CD14-positive monocyte (primary cell): ENCODE results near the gene ARSK. TPM values are rescaled to one million over a fixed set of nuclear protein-coding genes. Genes with fewer than 3 reads are reported as not detected.

Experiments
- DNase-seq, 3 donors: peaks; one replicate each; pipeline ENCODE4 v3.0.0-alpha.2; 2011 to 2022
- H2AFZ ChIP-seq: 2 replicates; pipeline ENCODE4 v1.6.0; 2012; ENCODE audit warnings: mild to moderate bottlenecking, low read depth, low read length, inconsistent platforms; ENCODE audit not compliant: insufficient read depth, poor library complexity, severe bottlenecking
- H3K27ac ChIP-seq, 2 donors: 1 replicate in 1 of 2; 2 replicates in 1 of 2; pipeline ENCODE4 v1.5.1; 2012 to 2013; ENCODE audit warnings: low read length in 2 of 2, control low read depth in 1 of 2, inconsistent platforms in 1 of 2, low read depth in 1 of 2, mild to moderate bottlenecking in 1 of 2
- H3K27me3 ChIP-seq, 2 donors: one replicate each; pipeline versions ENCODE4 v1.6.0 to v1.6.1; 2011 to 2013; ENCODE audit warnings: low read length in 2 of 2; ENCODE audit not compliant: control insufficient read depth in 2 of 2, insufficient read depth in 2 of 2
- H3K36me3 ChIP-seq, 2 donors: replicated peaks in 1 of 2; 1 replicate in 1 of 2; 2 replicates in 1 of 2; pipeline versions ENCODE4 v1.5.1 to v1.6.1; 2012 to 2013; ENCODE audit warnings: low read length in 2 of 2, control low read depth in 1 of 2, inconsistent platforms in 1 of 2, mild to moderate bottlenecking in 1 of 2; ENCODE audit not compliant: insufficient read depth in 2 of 2, control insufficient read depth in 1 of 2
- H3K4me1 ChIP-seq, 2 donors: 1 replicate in 1 of 2; 2 replicates in 1 of 2; pipeline versions ENCODE4 v1.5.1 to v1.6.1; 2012 to 2013; ENCODE audit warnings: low read length in 2 of 2, control low read depth in 1 of 2, inconsistent platforms in 1 of 2, mild to moderate bottlenecking in 1 of 2, moderate library complexity in 1 of 2; ENCODE audit not compliant: insufficient read depth in 2 of 2, control insufficient read depth in 1 of 2
- H3K4me2 ChIP-seq: replicated peaks from 2 replicates; pipeline ENCODE3; 2012; ENCODE audit warnings: low read length, moderate library complexity, mild to moderate bottlenecking; ENCODE audit not compliant: poor library complexity, severe bottlenecking; ENCODE audit errors: extremely low read depth
- H3K4me3 ChIP-seq, 3 experiments: fragments of 200-600 bp in 1 of 3; sonication (generic) in 1 of 3; replicated peaks in 1 of 3; 1 replicate in 2 of 3; 2 replicates in 1 of 3; pipeline ENCODE4 v1.5.1; 2011 to 2013; ENCODE audit warnings: low read length in 3 of 3, mild to moderate bottlenecking in 3 of 3, control low read depth in 2 of 3, low read depth in 2 of 3, inconsistent platforms in 1 of 3, moderate library complexity in 1 of 3
- H3K79me2 ChIP-seq: 2 replicates; pipeline ENCODE4 v1.6.0; 2012; ENCODE audit warnings: mild to moderate bottlenecking, control low read depth, inconsistent platforms, low read length, moderate library complexity; ENCODE audit not compliant: insufficient read depth
- H3K9ac ChIP-seq: 2 replicates; pipeline ENCODE4 v1.6.0; 2017; ENCODE audit warnings: low read length, mild to moderate bottlenecking; ENCODE audit not compliant: insufficient read depth, poor library complexity, severe bottlenecking
- H3K9me3 ChIP-seq, 2 donors: replicated peaks in 1 of 2; 1 replicate in 1 of 2; 2 replicates in 1 of 2; pipeline versions ENCODE4 v1.5.1 to v1.6.1; 2012 to 2013; ENCODE audit warnings: low read length in 2 of 2, control low read depth in 1 of 2; ENCODE audit not compliant: control insufficient read depth in 1 of 2, insufficient read depth in 1 of 2
- H4K20me1 ChIP-seq: 2 replicates; pipeline ENCODE4 v1.6.0; 2012; ENCODE audit warnings: mild to moderate bottlenecking, low read length, control low read depth, moderate library complexity; ENCODE audit not compliant: insufficient read depth
- H3K27ac Mint-ChIP-seq, 7 donors: one replicate each; pipeline ENCODE4 v1.8.0; 2020; ENCODE audit warnings: mild to moderate bottlenecking in 7 of 7, mixed read lengths in 7 of 7, moderate library complexity in 6 of 7, inconsistent platforms in 2 of 7
- H3K27me3 Mint-ChIP-seq, 3 donors: one replicate each; pipeline ENCODE4 v1.8.0; 2021 to 2022; ENCODE audit warnings: low read depth in 3 of 3, mild to moderate bottlenecking in 3 of 3, mixed read lengths in 3 of 3, moderate library complexity in 3 of 3, inconsistent platforms in 1 of 3
- H3K36me3 Mint-ChIP-seq, 2 donors: one replicate each; pipeline ENCODE4 v1.8.0; 2020; ENCODE audit warnings: mixed read lengths in 2 of 2, inconsistent platforms in 1 of 2, mild to moderate bottlenecking in 1 of 2
- H3K4me1 Mint-ChIP-seq: one replicate; pipeline ENCODE4 v1.8.0; 2020; ENCODE audit warnings: mild to moderate bottlenecking, mixed read lengths
- H3K4me3 Mint-ChIP-seq, 2 donors: one replicate each; pipeline ENCODE4 v1.8.0; 2020; ENCODE audit warnings: mild to moderate bottlenecking in 2 of 2, mixed read lengths in 2 of 2, moderate library complexity in 1 of 2
- H3K9me3 Mint-ChIP-seq, 7 donors: one replicate each; pipeline ENCODE4 v1.8.0; 2020 to 2022; ENCODE audit warnings: mixed read lengths in 7 of 7, mild to moderate bottlenecking in 6 of 7, moderate library complexity in 6 of 7, inconsistent platforms in 2 of 7
- WGBS: methylation state at CpG from one replicate; pipeline ENCODE4 v1.1.5; 2013; ENCODE audit warnings: missing lambda C conversion rate; ENCODE audit not compliant: insufficient coverage; 5-methylcytosine and 5-hydroxymethylcytosine counted together
- intact Hi-C, 2 donors: fragments of 100-400 bp; cut with micrococcal nuclease; formaldehyde crosslinking; loops; one replicate each; pipeline versions ENCODE4 v1.15.0 to v1.15.1; 2023
- polyA plus RNA-seq, 3 donors: library from polyadenylated mRNA; depleted of rRNA in 1 of 3; unstranded in 2 of 3; stranded (reverse) in 1 of 3; fragments of 300-500 nt in 2 of 3; fragments of >200 nt in 1 of 3; fragmentation: Illumina TruSeq in 2 of 3; gene quantifications; 1 replicate in 2 of 3; 2 replicates in 1 of 3; pipeline ENCODE4 v1.2.3, GENCODE V29; 2012 to 2021
- TF ChIP-seq, protein P1 (sequence below): fragments of 200-600 bp; IDR thresholded peaks from one replicate; pipeline ENCODE4 v1.8.0; 2022; ENCODE audit warnings: antibody characterized with exemption, mild to moderate bottlenecking

Gene ARSK
- polyA plus RNA-seq, 3 donors, result 0.67 to 1.3 (median 1.3) TPM

DNA sequence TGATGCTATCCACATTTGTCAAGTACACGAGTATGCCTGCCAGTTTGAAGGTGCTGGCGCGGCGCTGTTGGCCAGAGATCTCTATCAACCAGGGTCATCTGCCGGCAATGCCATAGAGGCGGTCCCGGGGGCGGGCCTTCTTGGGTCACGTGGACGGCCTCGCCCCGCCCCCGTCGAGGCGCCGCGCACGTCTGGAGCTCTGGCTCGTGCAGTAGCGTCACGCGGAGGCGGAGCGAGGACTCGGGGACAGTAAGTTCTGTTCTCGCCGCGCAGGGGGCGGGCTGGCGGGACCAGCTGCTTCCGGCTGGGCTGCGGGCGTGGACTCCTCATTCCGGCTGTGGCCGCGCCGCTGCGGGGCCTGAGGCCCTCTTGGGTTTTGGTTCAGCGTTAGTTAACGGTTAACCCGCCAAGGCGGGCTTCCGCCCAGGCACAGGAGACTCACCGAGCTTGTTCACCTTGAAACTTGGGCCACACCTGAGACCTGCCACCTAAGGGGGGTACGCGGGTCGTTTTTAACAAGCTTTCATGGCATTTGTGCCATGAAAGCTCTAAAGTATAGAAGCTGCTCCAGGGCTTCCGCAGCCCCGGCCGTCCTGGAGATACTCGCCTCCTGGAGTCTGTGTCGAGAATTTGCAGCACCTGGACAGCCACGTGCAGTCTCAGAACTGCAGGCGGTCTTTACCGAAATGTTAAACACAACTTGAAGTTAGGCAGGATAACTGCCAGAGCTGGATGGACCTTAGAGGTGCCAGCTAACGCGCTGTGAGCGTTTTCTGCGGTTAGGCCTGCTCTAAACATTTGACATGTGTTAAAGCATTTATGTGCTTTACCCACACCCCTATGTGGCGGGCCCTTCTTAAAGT, 91.9 kb downstream of the ARSK start, which contains the start of gene RFESD:
Gene RFESD (plus strand): TSS at position 209 of the 863 bp plus-strand sequence. CDS start 5,495 bp downstream, outside the sequence.
- Mint-ChIP-seq H3K4me1 (peaks cover 13% of the 10 kb centered on the region), H3K27me3 (peaks cover 0 to 1% (median 0%) of the 10 kb centered on the region in 3 donors), H3K27ac (peak within 1 kb of the TSS; percentile 78 to 92 (median 86)), H3K36me3 (no peaks in the 10 kb centered on the region), H3K9me3 (peaks cover 0 to 1% (median 0%) of the 10 kb centered on the region in 7 donors), H3K4me3 (peak within 1 kb of the TSS; percentile 84 to 89)
- H4K20me1 ChIP-seq, result no peaks in the 10 kb centered on the region
- peaks cover 12 to 15% of the 10 kb centered on the region in 2 donors for H3K4me1 ChIP-seq
- H3K36me3 ChIP-seq, result no peaks in the 10 kb centered on the region
- peak within 1 kb of the TSS; percentile 92 for H3K4me2 ChIP-seq
- intact Hi-C loops, result loop anchor here (5.0 kb wide), 2 partner anchors 94 to 201 kb away; partner anchors contain the start of gene SKIC3 (in 1 of the 2)
- H3K27me3 ChIP-seq, result no peaks in the 10 kb centered on the region
- H3K79me2 ChIP-seq, result no peaks in the 10 kb centered on the region
- H3K9me3 ChIP-seq, result no peaks in the 10 kb centered on the region
- TF ChIP-seq, protein P1, sequence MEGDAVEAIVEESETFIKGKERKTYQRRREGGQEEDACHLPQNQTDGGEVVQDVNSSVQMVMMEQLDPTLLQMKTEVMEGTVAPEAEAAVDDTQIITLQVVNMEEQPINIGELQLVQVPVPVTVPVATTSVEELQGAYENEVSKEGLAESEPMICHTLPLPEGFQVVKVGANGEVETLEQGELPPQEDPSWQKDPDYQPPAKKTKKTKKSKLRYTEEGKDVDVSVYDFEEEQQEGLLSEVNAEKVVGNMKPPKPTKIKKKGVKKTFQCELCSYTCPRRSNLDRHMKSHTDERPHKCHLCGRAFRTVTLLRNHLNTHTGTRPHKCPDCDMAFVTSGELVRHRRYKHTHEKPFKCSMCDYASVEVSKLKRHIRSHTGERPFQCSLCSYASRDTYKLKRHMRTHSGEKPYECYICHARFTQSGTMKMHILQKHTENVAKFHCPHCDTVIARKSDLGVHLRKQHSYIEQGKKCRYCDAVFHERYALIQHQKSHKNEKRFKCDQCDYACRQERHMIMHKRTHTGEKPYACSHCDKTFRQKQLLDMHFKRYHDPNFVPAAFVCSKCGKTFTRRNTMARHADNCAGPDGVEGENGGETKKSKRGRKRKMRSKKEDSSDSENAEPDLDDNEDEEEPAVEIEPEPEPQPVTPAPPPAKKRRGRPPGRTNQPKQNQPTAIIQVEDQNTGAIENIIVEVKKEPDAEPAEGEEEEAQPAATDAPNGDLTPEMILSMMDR, result no peak
- H3K9ac ChIP-seq, result peak within 1 kb of the TSS; percentile 75
- peak; percentile 96 to 97 (median 97) for DNase-seq
- peak within 1 kb of the TSS; percentile 97 for H2AFZ ChIP-seq
- H3K4me3 ChIP-seq, result peak within 1 kb of the TSS; percentile 47 to 82 (median 50)
- under 1% methylated on average over 58 of the region's 60 CpGs for WGBS
- H3K27ac ChIP-seq, result peak within 1 kb of the TSS; percentile 49 to 82
